SH-SY5Y (cell line): ENCODE data around the gene SMARCC1.

Source experiments
- GATA2 ChIP-seq: IDR thresholded peaks from 2 replicates; pipeline ENCODE4 v1.6.1; 2011; ENCODE audit warnings: mild to moderate bottlenecking, low read depth, low read length
- GATA3 ChIP-seq: IDR thresholded peaks from 2 replicates; pipeline ENCODE4 v1.6.1; 2011; ENCODE audit warnings: low read depth, mild to moderate bottlenecking, low read length, moderate library complexity

DNA sequence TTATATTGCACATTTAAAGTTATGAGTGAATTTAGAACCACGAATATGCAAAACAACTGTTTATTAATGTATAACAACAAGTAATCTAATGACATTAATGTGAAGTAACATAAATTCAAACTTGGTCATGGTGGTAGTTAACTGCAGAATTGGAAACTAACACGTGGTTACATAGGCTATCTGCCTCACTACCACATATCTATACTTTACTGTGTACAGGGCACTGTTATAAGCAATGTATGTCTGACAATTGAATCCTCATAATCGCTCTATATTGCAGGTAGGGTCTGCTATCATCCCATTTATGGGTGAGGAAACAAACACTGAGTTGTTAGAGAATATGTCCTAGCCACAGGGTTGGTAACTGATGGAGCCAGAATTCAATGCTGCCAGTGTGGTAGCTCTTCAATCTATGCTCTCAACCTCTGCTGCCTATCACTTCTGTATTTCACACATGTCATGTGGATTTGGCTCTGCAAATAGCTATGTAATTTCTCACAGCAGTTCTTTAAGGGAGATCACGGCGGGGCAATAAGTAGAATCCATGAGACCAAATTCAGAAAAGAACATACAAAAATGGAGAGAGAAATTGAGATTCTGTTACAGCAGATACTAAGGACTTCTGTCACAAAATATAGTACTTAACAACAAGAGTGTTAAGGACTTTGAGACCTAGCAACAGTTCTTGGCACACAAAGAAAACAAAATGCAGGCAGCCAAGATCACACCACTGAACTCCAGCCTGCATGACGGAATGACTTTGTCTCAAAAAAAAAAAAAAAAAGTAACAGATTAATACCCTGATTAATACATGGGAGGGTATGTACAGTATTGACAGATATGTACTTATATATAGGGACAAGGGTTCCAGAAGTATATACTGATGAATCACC is 103.0 kb downstream of the SMARCC1 start:
- TF ChIP-seq GATA2 (no peak), GATA3 (no peak)
